Measurements from ENCODE around the gene NUDT3.
"Not testable (repeated sequence)": the region's sequence is repeated elsewhere in the genome, so short reads cannot be mapped to it uniquely, and the experiment has no call there.

Gene NUDT3

DNA sequence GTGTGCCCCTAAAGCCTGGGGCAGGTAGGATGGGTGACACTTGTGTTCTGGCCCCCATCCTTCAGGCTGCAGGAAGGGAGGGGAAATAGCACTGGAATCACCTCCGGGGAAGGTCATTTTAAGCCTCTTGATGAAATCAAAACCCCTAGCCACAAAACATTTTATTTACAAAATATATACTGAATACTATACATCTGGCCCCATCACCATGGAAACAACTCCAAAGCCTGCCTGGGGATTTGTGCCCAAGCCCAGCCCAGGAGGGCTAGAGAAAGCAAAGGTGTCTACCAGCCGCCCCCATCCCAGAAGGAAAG, 146.3 kb downstream of the NUDT3 start:
- no peak for TF ChIP-seq POLR2AphosphoS5 (IDR thresholded peaks at IDR 0.05; ENCODE audit: low read depth, low read length)
- TF ChIP-seq POLR2A (IDR thresholded peaks at IDR 0.05; ENCODE audit: low read depth, low read length) = no peak
- no peak for TF ChIP-seq POU2F2 (IDR thresholded peaks at IDR 0.05; ENCODE audit: low read depth, low read length)
- TF ChIP-seq SPI1 (IDR thresholded peaks at IDR 0.05; ENCODE audit: low read depth, low read length) = no peak
- TF ChIP-seq TAF1 (IDR thresholded peaks at IDR 0.05; ENCODE audit: low read depth, low read length) = no peak
- no peak for TF ChIP-seq PAX5 (IDR thresholded peaks at IDR 0.05; ENCODE audit: insufficient read depth, low read length, severe bottlenecking)
- FAIRE-seq (no peak), DNase-seq (ENCODE audit: insufficient read length, low spot score) (no peak)

DNA sequence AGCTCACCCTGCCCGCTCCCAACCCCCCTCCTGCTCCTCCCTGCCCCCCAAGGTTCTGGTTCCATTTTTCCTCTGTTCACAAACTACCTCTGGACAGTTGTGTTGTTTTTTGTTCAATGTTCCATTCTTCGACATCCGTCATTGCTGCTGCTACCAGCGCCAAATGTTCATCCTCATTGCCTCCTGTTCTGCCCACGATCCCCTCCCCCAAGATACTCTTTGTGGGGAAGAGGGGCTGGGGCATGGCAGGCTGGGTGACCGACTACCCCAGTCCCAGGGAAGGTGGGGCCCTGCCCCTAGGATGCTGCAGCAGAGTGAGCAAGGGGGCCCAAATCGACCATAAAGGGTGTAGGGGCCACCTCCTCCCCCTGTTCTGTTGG, 146.7 kb downstream of the NUDT3 start:
- not testable (repeated sequence) for FAIRE-seq; DNase-seq (ENCODE audit: insufficient read length, low spot score)

DNA sequence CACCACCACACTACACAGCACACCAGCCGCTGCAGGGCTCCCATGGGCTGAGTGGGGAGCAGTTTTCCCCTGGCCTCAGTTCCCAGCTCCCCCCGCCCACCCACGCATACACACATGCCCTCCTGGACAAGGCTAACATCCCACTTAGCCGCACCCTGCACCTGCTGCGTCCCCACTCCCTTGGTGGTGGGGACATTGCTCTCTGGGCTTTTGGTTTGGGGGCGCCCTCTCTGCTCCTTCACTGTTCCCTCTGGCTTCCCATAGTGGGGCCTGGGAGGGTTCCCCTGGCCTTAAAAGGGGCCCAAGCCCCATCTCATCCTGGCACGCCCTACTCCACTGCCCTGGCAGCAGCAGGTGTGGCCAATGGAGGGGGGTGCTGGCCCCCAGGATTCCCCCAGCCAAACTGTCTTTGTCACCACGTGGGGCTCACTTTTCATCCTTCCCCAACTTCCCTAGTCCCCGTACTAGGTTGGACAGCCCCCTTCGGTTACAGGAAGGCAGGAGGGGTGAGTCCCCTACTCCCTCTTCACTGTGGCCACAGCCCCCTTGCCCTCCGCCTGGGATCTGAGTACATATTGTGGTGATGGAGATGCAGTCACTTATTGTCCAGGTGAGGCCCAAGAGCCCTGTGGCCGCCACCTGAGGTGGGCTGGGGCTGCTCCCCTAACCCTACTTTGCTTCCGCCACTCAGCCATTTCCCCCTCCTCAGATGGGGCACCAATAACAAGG, 147.3 kb downstream of the NUDT3 start:
- not testable (repeated sequence) for DNase-seq (ENCODE audit: insufficient read length, low spot score); FAIRE-seq
- TF ChIP-seq POLR2A (IDR thresholded peaks at IDR 0.05; ENCODE audit: low read depth, low read length) = peak; percentile 29
- peak; percentile 33; the same call in 1 of the 2 replicates for TF ChIP-seq POLR2AphosphoS5 (IDR thresholded peaks at IDR 0.05; ENCODE audit: low read depth, low read length)

DNA sequence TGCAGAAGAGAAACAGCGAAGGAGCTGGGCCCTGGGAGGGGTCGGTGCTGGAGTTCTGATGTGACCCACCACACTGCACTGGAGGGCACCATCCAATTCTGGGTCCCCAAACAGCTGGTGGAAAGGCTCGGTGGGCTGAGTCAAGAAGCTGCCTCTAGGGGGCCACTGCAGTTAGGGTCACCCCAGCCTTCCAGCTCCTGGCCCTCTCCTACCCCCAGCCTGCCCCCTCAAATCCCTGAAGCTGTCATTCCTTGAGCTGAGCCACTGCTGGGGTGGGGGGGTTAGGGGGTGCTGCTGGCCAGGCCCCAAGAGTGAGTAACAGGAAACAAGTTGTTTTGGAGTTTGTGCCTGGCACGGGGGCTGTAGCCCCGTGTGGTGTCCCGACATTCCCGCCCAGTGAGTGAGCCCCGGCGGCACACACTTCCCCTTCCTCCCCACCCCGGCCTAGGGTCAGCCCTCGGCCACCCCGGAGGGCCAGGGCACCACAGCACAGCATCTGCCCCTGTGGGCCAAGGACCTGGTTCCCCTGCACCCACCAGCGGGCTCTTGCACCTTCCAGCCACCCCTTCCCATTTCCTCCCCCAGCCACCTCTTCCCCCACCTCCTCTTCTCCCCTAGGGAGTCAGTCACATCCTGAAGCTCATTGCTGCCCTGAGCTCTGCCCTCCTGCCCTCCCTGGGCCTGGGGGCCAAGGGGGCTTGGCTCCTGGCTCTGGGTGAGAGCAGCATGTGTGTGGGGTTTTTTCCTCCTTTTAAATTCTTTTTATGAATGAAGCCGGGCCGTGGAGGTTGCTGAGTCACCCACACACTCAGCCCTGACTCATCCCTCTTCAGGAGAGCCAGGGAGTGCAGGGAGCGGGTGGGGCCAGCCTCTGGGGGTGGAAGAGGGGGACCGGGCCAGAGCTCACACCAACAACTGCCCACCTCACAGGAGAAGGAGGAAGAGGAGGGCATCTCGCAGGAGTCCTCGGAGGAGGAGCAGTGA, 148.3 kb downstream of the NUDT3 start:
- DNase-seq (ENCODE audit: insufficient read length, low spot score) (no peak), FAIRE-seq (no peak)
- TF ChIP-seq TAF1 (IDR thresholded peaks at IDR 0.05; ENCODE audit: low read depth, low read length) (no peak), POU2F2 (IDR thresholded peaks at IDR 0.05; ENCODE audit: low read depth, low read length) (no peak), POLR2AphosphoS5 (IDR thresholded peaks at IDR 0.05; ENCODE audit: low read depth, low read length) (no peak; the same call in 1 of the 2 replicates), POLR2A (IDR thresholded peaks at IDR 0.05; ENCODE audit: low read depth, low read length) (no peak), SPI1 (IDR thresholded peaks at IDR 0.05; ENCODE audit: low read depth, low read length) (no peak)

DNA sequence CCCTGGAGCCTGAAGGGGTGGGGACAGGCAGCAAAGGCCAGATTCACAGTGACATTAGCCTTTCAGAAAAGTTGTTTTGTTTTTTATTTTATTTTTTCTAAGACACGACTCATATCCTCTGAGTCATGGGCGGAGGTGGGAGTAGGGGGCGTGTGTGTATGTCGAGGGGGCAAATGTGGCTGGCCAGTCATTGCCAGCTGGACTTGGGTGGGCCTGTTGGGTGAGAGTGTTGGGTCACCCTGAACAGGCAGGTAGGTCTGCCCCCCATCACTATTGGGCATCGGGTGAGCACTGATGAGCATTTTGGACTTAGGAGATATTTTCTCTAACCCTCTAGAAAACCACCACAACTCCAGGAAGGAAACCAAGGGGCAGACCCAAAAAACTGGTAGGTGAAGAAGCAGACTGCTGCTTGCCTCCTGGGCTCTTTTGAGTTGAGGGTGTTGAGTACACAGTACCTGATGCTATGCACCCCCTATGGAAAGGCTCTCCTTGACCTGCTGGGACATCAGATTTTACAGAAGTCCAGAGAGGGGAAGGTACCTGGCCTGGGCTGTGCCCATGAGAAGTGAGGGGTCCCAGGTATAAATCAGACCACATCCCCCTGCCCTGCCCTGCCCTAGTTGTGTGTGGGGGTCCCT, 149.2 kb downstream of the NUDT3 start:
- FAIRE-seq (no peak), DNase-seq (ENCODE audit: insufficient read length, low spot score) (no peak)
- TF ChIP-seq SPI1 (IDR thresholded peaks at IDR 0.05; ENCODE audit: low read depth, low read length) (no peak), POLR2AphosphoS5 (IDR thresholded peaks at IDR 0.05; ENCODE audit: low read depth, low read length) (no peak), TAF1 (IDR thresholded peaks at IDR 0.05; ENCODE audit: low read depth, low read length) (no peak), PAX5 (IDR thresholded peaks at IDR 0.05; ENCODE audit: insufficient read depth, low read length, severe bottlenecking) (no peak), POLR2A (IDR thresholded peaks at IDR 0.05; ENCODE audit: low read depth, low read length) (no peak), POU2F2 (IDR thresholded peaks at IDR 0.05; ENCODE audit: low read depth, low read length) (no peak)

DNA sequence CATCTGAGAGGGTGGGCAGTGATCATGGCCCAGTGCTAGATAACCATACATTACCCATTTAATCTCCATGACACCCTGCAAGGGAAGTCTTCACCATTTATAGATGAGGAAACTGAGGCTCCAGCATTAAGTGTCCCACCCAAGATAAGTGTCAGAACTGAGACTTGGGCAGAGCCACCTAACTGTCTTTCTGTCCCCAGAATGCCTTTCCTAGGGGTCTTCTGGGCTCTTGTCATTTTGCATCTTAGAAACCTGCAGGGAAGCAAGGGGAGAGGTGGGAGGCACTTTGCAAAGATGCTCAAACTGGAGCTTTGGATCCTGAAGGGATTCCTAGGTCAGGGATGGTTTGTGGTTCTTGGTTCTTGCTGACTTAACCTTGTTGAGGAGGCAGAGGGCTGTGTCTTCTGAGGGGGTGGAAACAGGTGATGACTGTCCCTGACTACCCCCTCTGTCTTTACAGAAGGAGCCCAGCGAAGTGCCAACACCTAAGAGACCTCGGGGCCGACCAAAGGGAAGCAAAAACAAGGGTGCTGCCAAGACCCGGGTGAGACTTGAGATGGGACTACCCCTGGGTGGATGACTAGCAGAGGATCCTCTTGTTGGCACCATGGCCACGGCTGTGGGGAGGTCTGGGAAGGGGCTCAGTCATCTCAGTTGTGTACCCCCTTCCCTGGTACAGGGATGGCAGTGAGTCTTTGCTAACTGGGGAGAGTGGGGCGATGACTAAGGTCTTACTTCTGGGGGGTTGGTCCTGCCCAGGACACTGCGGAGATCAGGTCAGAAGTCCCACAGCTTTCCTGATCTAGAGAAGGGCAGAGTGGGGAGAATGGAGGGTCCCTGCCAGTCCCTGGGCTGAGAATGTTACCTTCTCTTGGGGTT, 150.0 kb downstream of the NUDT3 start:
- TF ChIP-seq PAX5 (IDR thresholded peaks at IDR 0.05; ENCODE audit: insufficient read depth, low read length, severe bottlenecking) = no peak
- peak; percentile 50 for TF ChIP-seq POLR2AphosphoS5 (IDR thresholded peaks at IDR 0.05; ENCODE audit: low read depth, low read length)
- FAIRE-seq (no peak), DNase-seq (ENCODE audit: insufficient read length, low spot score) (no peak)

DNA sequence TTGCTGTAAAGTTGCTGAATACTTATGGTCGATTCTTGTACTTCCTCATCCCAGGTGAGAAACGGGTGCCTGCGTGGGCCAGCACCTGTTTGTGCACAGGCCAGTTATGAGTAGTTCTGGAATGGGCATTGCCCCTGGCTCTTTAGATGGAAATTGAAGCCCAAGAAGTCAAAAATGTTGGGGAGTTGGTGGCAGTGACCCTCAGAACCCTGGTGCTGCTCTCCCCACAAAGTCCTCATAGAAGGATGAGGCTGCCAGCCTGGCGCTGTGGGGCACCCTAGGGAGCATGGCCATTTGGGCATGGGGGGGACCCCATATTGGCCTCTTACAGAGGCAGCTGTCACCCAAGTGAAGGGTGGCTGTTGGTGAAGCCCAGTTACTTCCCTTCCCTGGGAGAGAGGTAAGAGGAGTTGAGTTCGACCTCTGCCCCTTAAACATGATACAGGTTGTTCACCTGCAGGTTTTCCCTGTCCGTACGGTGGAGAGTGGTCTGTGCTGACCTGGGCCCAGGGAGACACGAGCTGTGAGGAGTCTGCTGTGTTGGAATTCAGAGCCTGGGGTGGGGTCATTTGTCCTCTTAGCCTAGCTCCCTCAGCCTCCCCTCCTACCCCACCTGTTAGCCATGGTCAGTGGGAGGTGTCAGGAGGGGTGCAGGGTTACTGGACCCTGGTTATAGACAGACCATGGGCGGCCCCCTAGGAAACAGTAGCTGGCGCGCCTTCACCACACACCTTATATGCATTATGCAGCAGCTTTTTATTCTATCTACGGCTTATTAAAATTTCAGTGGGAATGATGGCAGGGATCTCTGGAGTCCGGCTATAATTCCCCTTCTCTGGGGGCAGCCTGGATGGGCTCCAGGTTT, 150.9 kb downstream of the NUDT3 start:
- FAIRE-seq (no peak), DNase-seq (ENCODE audit: insufficient read length, low spot score) (no peak)
- peak; percentile 23; the same call in 1 of the 2 replicates for TF ChIP-seq POLR2AphosphoS5 (IDR thresholded peaks at IDR 0.05; ENCODE audit: low read depth, low read length)
- TF ChIP-seq POLR2A (IDR thresholded peaks at IDR 0.05; ENCODE audit: low read depth, low read length) = no peak

DNA sequence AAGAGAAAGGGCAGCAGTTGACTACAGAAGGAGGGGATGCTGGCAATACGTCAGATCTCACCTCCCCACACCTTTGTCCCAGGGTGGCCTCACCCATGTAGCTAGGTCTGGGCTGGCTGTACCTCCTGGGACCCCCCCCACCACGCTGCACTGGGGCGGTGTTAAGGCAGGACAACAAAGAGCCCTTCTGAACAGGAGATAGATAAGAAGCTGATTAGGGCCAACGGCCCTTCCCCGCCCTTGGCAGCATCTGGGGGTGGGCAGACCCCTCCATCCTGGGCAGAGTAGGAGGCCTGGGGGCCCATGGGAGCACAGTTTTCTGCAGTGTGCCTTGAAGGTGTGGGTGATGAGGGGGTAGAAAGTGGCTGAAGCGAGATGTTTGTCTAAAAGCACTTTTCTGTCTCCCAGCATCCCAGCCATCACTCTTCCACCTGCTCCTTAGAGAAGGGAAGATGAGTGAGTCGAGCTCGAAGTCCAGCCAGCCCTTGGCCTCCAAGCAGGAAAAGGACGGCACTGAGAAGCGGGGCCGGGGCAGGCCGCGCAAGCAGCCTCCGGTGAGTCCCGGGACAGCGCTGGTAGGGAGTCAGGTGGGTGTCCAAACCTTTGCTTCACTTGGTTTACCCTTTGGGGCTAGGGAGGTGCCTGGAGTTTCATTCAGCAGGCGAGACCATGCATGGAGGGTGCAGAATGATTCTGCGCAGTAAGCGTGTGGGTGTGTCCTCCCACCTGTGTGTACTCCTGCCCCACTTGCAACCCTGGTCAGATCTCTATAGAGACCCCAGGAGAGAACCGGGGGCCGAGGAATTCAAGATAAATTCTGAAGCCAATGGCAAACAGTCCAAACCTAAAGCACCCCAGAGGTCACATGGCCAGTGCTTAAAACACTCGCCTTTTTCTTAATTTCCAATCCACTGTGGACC, 151.9 kb downstream of the NUDT3 start:
- DNase-seq (ENCODE audit: insufficient read length, low spot score) (no peak), FAIRE-seq (no peak)
- TF ChIP-seq TAF1 (IDR thresholded peaks at IDR 0.05; ENCODE audit: low read depth, low read length) (no peak), SPI1 (IDR thresholded peaks at IDR 0.05; ENCODE audit: low read depth, low read length) (no peak), POLR2AphosphoS5 (IDR thresholded peaks at IDR 0.05; ENCODE audit: low read depth, low read length) (no peak), POU2F2 (IDR thresholded peaks at IDR 0.05; ENCODE audit: low read depth, low read length) (no peak), POLR2A (IDR thresholded peaks at IDR 0.05; ENCODE audit: low read depth, low read length) (no peak), PAX5 (IDR thresholded peaks at IDR 0.05; ENCODE audit: insufficient read depth, low read length, severe bottlenecking) (no peak)
